GM12864 (cell line): ENCODE data around the gene FGF1.
A peak's percentile ranks its signal among the peaks of the same experiment; 100 is the strongest.
"Not testable (repeated sequence)": the region's sequence is repeated elsewhere in the genome, so short reads cannot be mapped to it uniquely, and the experiment has no call there.

Experiments
- DNase-seq: peaks from one replicate; pipeline ENCODE4 v3.0.0-alpha.2; 2011; ENCODE audit warnings: low read depth
- H3K4me3 ChIP-seq: 2 replicates; pipeline ENCODE4 v1.5.1; 2011; ENCODE audit warnings: mild to moderate bottlenecking, low read depth, low read length, control low read depth
- CTCF ChIP-seq: IDR thresholded peaks from 2 replicates; pipeline ENCODE4 v1.5.1; 2011; ENCODE audit warnings: low read depth, mild to moderate bottlenecking, moderate library complexity, low read length, control low read depth, inconsistent platforms; ENCODE audit errors: missing control alignments

Gene FGF1

GRCh38 chr5:142655339-142656267 is 30.3 kb downstream of the FGF1 start:
- no peak overlapping the region for H3K4me3 ChIP-seq
- no peak for DNase-seq
- peak; percentile 96 for TF ChIP-seq CTCF

- no peak overlapping the region for H3K4me3 ChIP-seq
- DNase-seq, result no peak
- TF ChIP-seq CTCF, result no peak
These were observed 31.3 kb downstream of the FGF1 start for GRCh38 chr5:142654578-142655058.

- no peak overlapping the region for H3K4me3 ChIP-seq
- TF ChIP-seq CTCF, result no peak
These were observed 32.6 kb downstream of the FGF1 start for GRCh38 chr5:142653321-142653720.

GRCh38 chr5:142652563-142652962 is 33.3 kb downstream of the FGF1 start:
- TF ChIP-seq CTCF, result no peak
- DNase-seq, result no peak
- no peak overlapping the region for H3K4me3 ChIP-seq

More at GRCh38 chr5:142653321-142653720, 32.6 kb downstream of the FGF1 start:
- DNase-seq, result no peak

- H3K4me3 ChIP-seq, result no peak overlapping the region
- DNase-seq, result no peak
- TF ChIP-seq CTCF, result no peak
These were observed 35.0 kb downstream of the FGF1 start for GRCh38 chr5:142650881-142651280.

GRCh38 chr5:142650060-142650459 is 35.8 kb downstream of the FGF1 start:
- no peak overlapping the region for H3K4me3 ChIP-seq
- DNase-seq, result no peak
- no peak for TF ChIP-seq CTCF

- not testable (repeated sequence) for DNase-seq, H3K4me3 ChIP-seq
These were observed 37.8 kb downstream of the FGF1 start for GRCh38 chr5:142648108-142648507.
